ENCODE data around the gene PCDH17. TPM values are rescaled to one million over a fixed set of nuclear protein-coding genes. Genes with fewer than 3 reads are reported as not detected.

Gene PCDH17
- total and polyA plus RNA-seq, 10 of the 15 experiments (the other 5 are each of a cell fraction or from before 2014, with no cell fraction given): under 0.01 to 0.58 (median 0.07) TPM; not detected in 6

GRCh38 chr13:57611969-57612368 is 19.6 kb upstream of the PCDH17 start (continued):
- TF ChIP-seq SUPT20H (IDR thresholded peaks at IDR 0.05; ENCODE audit: borderline replicate concordance, control insufficient read depth, low read depth, low read length) (no peak), IRF4 (IDR thresholded peaks at IDR 0.05; ENCODE audit: low read depth, low read length) (no peak), BCL11A (IDR thresholded peaks at IDR 0.05; ENCODE audit: low read depth, low read length) (peak; percentile 47; the same call in 1 of the 2 replicates), IKZF1 (conservative IDR thresholded peaks at IDR 0.05) (peak; percentile 39; the same call in 1 of the 2 replicates), BACH1 (IDR thresholded peaks at IDR 0.05; ENCODE audit: borderline replicate concordance) (peak; percentile 49; the same call in 1 of the 2 replicates), IKZF2 (IDR thresholded peaks at IDR 0.05) (peak in 1 of 2 experiments; percentile 32; a peak in 2 of 4 replicates), BHLHE40 (IDR thresholded peaks at IDR 0.05; ENCODE audit: borderline replicate concordance in 1 of 2, low read depth in 2 of 2, low read length in 1 of 2) (0 out of 4 replicates have a peak, but pooled peaks of 1 of the 2 experiments have one; percentile 22), CHD4 (IDR thresholded peaks at IDR 0.05) (no peak), SMARCA5 (IDR thresholded peaks at IDR 0.05) (no peak), DPF2 (IDR thresholded peaks at IDR 0.05) (peak; percentile 65; the same call in 1 of the 2 replicates), MTA2 (IDR thresholded peaks at IDR 0.05; ENCODE audit: low read depth) (peak; percentile 99), SKIL (IDR thresholded peaks at IDR 0.05; ENCODE audit: low read depth, poor library complexity, severe bottlenecking) (no peak), PKNOX1 (IDR thresholded peaks at IDR 0.05) (no peak), ATF7 (IDR thresholded peaks at IDR 0.05; ENCODE audit: low read depth) (peak; percentile 77), BMI1 (IDR thresholded peaks at IDR 0.05; ENCODE audit: borderline replicate concordance) (peak; percentile 65), NR2F1 (conservative IDR thresholded peaks at IDR 0.05) (peak; percentile 72)

All from GM12878 (cell line).